Measurements from ENCODE around the gene TROAP. TPM values are rescaled to one million over a fixed set of nuclear protein-coding genes. Genes with fewer than 3 reads are reported as not detected.
A peak's percentile ranks its signal among the peaks of the same experiment; 100 is the strongest.

The TROAP gene
- total RNA-seq, 4 donors from 2014 or later = 2.1 to 24.2 (median 6.7) TPM

DNA sequence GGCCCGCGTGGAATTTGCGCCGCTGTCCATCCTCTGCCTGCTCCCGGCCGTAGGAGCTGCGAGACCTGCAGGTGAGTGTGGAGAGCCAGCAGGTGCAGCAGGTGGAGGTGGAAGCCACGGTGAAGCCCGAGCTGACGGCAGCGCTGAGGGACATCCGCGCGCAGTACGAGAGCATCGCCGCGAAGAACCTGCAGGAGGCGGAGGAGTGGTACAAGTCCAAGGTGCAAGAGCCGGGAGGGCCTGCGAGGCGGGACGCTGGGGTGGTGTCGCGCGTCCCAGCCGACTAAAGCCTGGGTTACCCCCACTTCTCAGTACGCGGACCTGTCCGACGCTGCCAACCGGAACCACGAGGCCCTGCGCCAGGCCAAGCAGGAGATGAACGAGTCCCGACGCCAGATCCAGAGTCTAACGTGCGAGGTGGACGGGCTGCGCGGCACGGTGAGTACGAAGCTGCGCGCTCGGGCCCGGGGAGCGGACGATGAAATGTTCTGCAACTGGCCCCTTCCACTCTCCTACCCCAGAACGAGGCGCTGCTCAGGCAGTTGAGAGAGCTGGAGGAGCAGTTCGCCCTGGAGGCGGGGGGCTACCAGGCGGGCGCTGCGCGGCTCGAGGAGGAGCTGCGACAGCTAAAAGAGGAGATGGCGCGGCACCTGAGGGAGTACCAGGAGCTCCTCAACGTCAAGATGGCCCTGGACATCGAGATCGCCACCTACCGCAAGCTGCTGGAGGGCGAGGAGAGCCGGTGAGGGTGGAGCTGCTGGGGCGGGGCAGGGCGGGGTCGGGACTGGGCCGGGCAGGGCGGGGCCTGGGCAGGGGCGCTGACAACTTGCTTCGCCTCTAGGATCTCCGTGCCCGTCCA, 26.0 kb upstream of the TROAP start:
- DNase-seq (ENCODE audit: low spot score in 2 of 2) = no peak
- intact Hi-C loops (cut with DNase I; ENCODE audit: low total_unique reads) = no loop called here
- WGBS, 2 donors = 1 to 3% methylated on average over 63 to 66 of the region's 77 CpGs

DNA sequence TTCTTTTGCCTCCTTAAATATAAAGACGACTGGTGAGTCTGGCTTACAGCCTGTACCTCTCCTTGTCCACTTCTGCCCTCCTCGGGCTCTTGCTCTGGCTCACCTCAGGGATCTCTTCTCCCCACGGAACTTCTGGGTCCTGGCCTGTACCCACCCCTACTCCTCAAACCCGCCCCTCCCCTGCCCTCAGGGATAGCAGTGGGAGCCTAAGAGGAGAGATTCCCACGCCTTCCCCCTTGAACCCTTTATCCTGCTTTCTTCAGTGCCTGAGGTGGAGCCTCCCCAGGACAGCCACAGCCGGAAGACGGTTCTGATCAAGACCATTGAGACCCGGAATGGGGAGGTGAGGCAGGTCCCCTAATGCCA, 25.4 kb upstream of the TROAP start:
- DNase-seq (ENCODE audit: low spot score in 2 of 2) = no peak
- intact Hi-C loops (cut with DNase I; ENCODE audit: low total_unique reads) = no loop called here
- WGBS, 2 donors = 21 to 22% methylated on average over 8 of the region's 8 CpGs
- TF ChIP-seq POLR2A (IDR thresholded peaks at IDR 0.05) = no peak
- no peak overlapping the region for H3K4me3 ChIP-seq (ENCODE audit: low read depth, poor library complexity, severe bottlenecking)

More for the DNA sequence above, 26.0 kb upstream of the TROAP start:
- peak overlapping the region; percentile 1 for H3K4me3 ChIP-seq (ENCODE audit: low read depth, poor library complexity, severe bottlenecking)
- no peak for TF ChIP-seq POLR2A (IDR thresholded peaks at IDR 0.05)
- TF ChIP-seq, protein P1, sequence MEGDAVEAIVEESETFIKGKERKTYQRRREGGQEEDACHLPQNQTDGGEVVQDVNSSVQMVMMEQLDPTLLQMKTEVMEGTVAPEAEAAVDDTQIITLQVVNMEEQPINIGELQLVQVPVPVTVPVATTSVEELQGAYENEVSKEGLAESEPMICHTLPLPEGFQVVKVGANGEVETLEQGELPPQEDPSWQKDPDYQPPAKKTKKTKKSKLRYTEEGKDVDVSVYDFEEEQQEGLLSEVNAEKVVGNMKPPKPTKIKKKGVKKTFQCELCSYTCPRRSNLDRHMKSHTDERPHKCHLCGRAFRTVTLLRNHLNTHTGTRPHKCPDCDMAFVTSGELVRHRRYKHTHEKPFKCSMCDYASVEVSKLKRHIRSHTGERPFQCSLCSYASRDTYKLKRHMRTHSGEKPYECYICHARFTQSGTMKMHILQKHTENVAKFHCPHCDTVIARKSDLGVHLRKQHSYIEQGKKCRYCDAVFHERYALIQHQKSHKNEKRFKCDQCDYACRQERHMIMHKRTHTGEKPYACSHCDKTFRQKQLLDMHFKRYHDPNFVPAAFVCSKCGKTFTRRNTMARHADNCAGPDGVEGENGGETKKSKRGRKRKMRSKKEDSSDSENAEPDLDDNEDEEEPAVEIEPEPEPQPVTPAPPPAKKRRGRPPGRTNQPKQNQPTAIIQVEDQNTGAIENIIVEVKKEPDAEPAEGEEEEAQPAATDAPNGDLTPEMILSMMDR (IDR thresholded peaks at IDR 0.05) = no peak

DNA sequence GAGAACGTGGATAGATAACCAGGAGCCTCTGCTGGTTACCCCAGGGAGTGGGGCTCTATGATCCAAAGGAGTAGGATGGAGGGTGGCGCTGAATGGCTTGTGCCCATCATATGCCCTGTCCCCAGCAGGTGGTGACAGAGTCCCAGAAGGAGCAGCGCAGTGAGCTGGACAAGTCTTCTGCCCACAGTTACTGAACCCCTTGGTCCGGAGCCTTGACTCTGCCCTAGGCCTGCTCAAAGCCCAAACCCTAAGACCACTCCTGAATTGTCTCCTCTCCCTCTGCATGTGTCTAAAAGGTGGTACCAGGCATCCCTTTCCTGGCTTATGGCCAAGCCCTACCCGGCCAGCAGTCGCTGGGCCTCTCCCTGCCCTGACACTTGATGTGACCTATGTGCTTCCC, 24.9 kb upstream of the TROAP start:
- 60 to 75% methylated on average over 6 of the region's 6 CpGs for WGBS, 2 donors
- TF ChIP-seq POLR2A (IDR thresholded peaks at IDR 0.05) = no peak
- TF ChIP-seq, protein P1 (IDR thresholded peaks at IDR 0.05) = no peak
- intact Hi-C loops (cut with DNase I; ENCODE audit: low total_unique reads) = no loop called here
- H3K4me3 ChIP-seq (ENCODE audit: low read depth, poor library complexity, severe bottlenecking) = no peak overlapping the region
- no peak for DNase-seq (ENCODE audit: low spot score in 2 of 2)

DNA sequence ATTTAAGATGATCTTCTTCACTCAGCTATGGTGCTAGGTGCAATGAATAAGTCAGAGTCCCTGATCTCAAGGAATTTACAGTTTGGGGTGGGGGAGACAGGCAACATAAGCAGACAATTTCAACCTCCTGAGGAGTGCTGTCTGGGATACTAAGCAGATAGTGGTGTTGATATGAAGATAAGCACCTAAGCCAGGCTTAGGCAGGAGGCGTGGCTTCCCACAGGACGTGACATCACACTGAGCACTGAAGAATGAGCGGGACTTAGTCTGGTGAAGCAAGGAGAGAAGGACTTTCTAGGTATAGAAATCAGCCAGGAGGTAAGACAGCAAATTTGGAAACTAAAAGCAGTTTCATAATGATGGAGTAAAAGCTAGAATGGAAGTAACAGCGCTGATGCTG, 21.3 kb upstream of the TROAP start:
- no peak for TF ChIP-seq POLR2A (IDR thresholded peaks at IDR 0.05)
- TF ChIP-seq, protein P1 (IDR thresholded peaks at IDR 0.05) = no peak
- no peak overlapping the region for H3K4me3 ChIP-seq (ENCODE audit: low read depth, poor library complexity, severe bottlenecking)
- DNase-seq (ENCODE audit: low spot score in 2 of 2) = no peak
- 67 to 76% methylated on average over 4 of the region's 4 CpGs for WGBS, 2 donors
- intact Hi-C loops (cut with DNase I; ENCODE audit: low total_unique reads) = no loop called here

DNA sequence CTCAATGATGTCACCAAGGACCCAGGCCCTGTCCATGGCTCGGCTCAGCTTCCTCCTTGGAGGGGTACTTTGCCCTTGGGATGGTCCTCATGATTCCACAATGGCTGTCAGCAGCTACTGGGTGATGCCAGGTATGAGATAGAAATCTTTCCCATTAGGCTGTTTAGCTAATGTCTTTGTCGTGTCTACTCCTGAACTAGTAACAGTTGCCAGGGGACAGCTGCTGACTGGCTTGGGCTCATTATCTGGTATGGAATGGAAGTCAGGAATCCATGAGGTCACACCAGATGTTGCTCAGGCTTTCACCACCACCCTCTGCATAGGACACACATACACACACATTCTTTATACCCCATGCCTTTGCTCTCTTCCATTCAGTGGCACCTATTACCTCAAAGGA, 18.9 kb upstream of the TROAP start:
- no peak for TF ChIP-seq POLR2A (IDR thresholded peaks at IDR 0.05)
- TF ChIP-seq, protein P1 (IDR thresholded peaks at IDR 0.05) = no peak
- intact Hi-C loops (cut with DNase I; ENCODE audit: low total_unique reads) = no loop called here
- no peak for DNase-seq (ENCODE audit: low spot score in 2 of 2)
- H3K4me3 ChIP-seq (ENCODE audit: low read depth, poor library complexity, severe bottlenecking) = no peak overlapping the region
- WGBS, 2 donors = 51 to 66% methylated on average over 2 of the region's 2 CpGs

DNA sequence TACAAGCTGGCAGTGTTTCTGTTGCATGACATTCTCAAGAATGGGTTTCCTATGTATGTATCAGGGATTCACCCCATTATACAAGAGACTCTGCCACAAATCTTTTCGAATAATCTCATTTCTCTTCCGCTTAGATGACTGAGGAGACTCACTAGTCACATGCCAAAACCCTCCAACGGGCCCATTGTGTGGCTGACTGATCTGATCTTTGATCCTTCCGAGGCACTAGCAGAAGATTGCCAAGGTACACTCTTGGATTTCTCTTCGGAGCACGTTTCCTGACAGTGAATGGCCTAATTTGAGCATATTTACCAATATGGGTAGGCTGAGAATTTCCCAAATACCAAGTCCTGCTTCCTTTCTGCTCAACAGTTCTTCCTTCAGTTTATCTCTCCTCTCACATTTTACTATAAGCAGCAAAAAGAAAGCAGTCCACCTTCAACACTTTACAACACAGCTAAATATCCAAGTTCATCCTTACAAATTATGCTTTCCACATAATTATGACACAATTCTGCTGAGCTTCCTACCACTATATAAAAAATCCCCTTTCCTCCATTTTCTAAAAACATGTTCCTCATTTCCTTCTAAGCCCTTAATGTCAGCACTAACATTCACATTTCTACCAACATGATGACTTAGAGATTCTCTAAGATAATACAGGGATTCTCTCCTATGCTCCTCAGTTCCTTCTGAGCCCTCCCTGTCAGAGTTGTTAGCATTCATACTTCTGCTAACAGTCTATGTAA, 17.1 kb upstream of the TROAP start:
- 82 to 84% methylated on average over 6 of the region's 6 CpGs for WGBS, 2 donors
- H3K4me3 ChIP-seq (ENCODE audit: low read depth, poor library complexity, severe bottlenecking) = no peak overlapping the region
- intact Hi-C loops (cut with DNase I; ENCODE audit: low total_unique reads) = no loop called here
- TF ChIP-seq, protein P1 (IDR thresholded peaks at IDR 0.05) = no peak
- no peak for TF ChIP-seq POLR2A (IDR thresholded peaks at IDR 0.05)
- no peak for DNase-seq (ENCODE audit: low spot score in 2 of 2)

Measured in lower leg skin (tissue), 4 donors.